ENCODE results near the gene DGKI. TPM values are rescaled to one million over a fixed set of nuclear protein-coding genes. Genes with fewer than 3 reads are reported as not detected.

DGKI gene
- total and polyA plus RNA-seq, 2 experiments from 2014 or later, result 0.16 to 1.0 TPM

- Histone ChIP-seq H3K27ac (ENCODE audit: low read depth) (peak overlapping the region; percentile 56; the same call in 1 of the 2 replicates), H2AFZ (no peak overlapping the region), H3K27me3 (ENCODE audit: insufficient read depth) (no peaks in the 10 kb centered on the region), H3K36me3 (ENCODE audit: insufficient read depth) (peaks cover 23% of the 10 kb centered on the region), H3K79me2 (replicated peaks; ENCODE audit: insufficient read depth) (no peaks in the 10 kb centered on the region), H4K20me1 (replicated peaks; ENCODE audit: insufficient read depth) (no peaks in the 10 kb centered on the region), H3K4me3 (no peak overlapping the region), H3F3A (replicated peaks; ENCODE audit: low read depth) (peaks cover 17% of the 10 kb centered on the region), H3K4me1 (ENCODE audit: insufficient read depth) (peaks cover 55% of the 10 kb centered on the region), H3K4me2 (no peak overlapping the region), H3K9me2 (ENCODE audit: insufficient read depth) (no peaks in the 10 kb centered on the region)
- Mint-ChIP-seq H3K36me3 (ENCODE audit: low read depth) (peaks cover 71% of the 10 kb centered on the region), H3K9me3 (peaks cover 7% of the 10 kb centered on the region; the same call in 2 of the 3 replicates), H3K27ac (no peak overlapping the region), H3K4me1 (peaks cover 50% of the 10 kb centered on the region), H3K4me3 (no peak overlapping the region), H3K27me3 (ENCODE audit: insufficient read depth, low read depth, poor library complexity) (peaks cover 15% of the 10 kb centered on the region)
- no peak for TF ChIP-seq ETS1 (IDR thresholded peaks at IDR 0.05)
- TF ChIP-seq STAT1 (IDR thresholded peaks at IDR 0.05; ENCODE audit: unreplicated experiment), result no peak
- TF ChIP-seq NANOG (IDR thresholded peaks at IDR 0.05; ENCODE audit: borderline replicate concordance), result no peak
- TF ChIP-seq JUNB (IDR thresholded peaks at IDR 0.05; ENCODE audit: unreplicated experiment), result no peak
- no peak for TF ChIP-seq EZH2phosphoT487 (IDR thresholded peaks at IDR 0.05; ENCODE audit: unreplicated experiment)
- TF ChIP-seq CREB1 (CRISPR knock-in tag; IDR thresholded peaks at IDR 0.05; ENCODE audit: low read depth), result no peak
- TF ChIP-seq EZH2 (IDR thresholded peaks at IDR 0.05; ENCODE audit: low read depth, unreplicated experiment), result no peak
- TF ChIP-seq CTCF (conservative IDR thresholded peaks at IDR 0.05; ENCODE audit: low read depth in 2 of 2), result no peak
- TF ChIP-seq POLR2AphosphoS5 (IDR thresholded peaks at IDR 0.05; ENCODE audit: low read depth), result no peak
- no peak for TF ChIP-seq REST (IDR thresholded peaks at IDR 0.05; ENCODE audit: unreplicated experiment)
- ATAC-seq (no peak), DNase-seq (ENCODE audit: low spot score) (no peak)
Measured at GRCh38 chr7:137881607-137882260, 35.0 kb upstream of the DGKI start.

Data from GM23338 (cell line).